Mucosa of descending colon (tissue), 3 donors: ENCODE data around the gene RNF19B. TPM values are rescaled to one million over a fixed set of nuclear protein-coding genes. Genes with fewer than 3 reads are reported as not detected.
A peak's percentile ranks its signal among the peaks of the same experiment; 100 is the strongest.
"Not testable (repeated sequence)": the region's sequence is repeated elsewhere in the genome, so short reads cannot be mapped to it uniquely, and the experiment has no call there.

Experiments used
- ATAC-seq: fragments of 200-7000 bp; cut with Tn5 transposase; one replicate; pipeline ENCODE4 v1.9.1; 2020; ENCODE audit warnings: mild to moderate bottlenecking, moderate library complexity
- DNase-seq, 3 donors: peaks; one replicate each; pipeline ENCODE4 v3.0.0-alpha.2; 2020
- H3K36me3 ChIP-seq: fragments of 200-600 bp; one replicate; pipeline ENCODE4 v1.8.0; 2021; ENCODE audit warnings: low read depth, mild to moderate bottlenecking
- H3K4me1 ChIP-seq: fragments of 200-600 bp; one replicate; pipeline ENCODE4 v1.8.0; 2021; ENCODE audit warnings: low read depth, mild to moderate bottlenecking
- H3K4me3 ChIP-seq: fragments of 200-600 bp; one replicate; pipeline ENCODE4 v1.8.0; 2021; ENCODE audit warnings: mild to moderate bottlenecking
- H3K9me3 ChIP-seq: fragments of 200-600 bp; one replicate; pipeline ENCODE4 v1.8.0; 2021; ENCODE audit warnings: mild to moderate bottlenecking
- intact Hi-C, 2 donors: fragments of 100-400 bp; cut with DNase I in 1 of 2; cut with micrococcal nuclease in 1 of 2; formaldehyde crosslinking; loops; one replicate each; pipeline versions ENCODE4 v1.11.0 to v1.11.1; 2022; cut with DNase I, micrococcal nuclease
- total RNA-seq, 3 donors: library from RNA; stranded (reverse); fragmentation: NEBNext Ultra II Directional in 2 of 3; extraction: Animal tissue kit (Norgen Biotek cat#: 25700) in 2 of 3; gene quantifications; one replicate each; pipeline versions ENCODE4 v1.2.1 to v1.2.4, GENCODE V29; 2021 to 2023
- TF ChIP-seq, protein P1 (sequence below): fragments of 200-600 bp; IDR thresholded peaks from one replicate; pipeline ENCODE4 v1.8.0; 2022; ENCODE audit warnings: antibody characterized with exemption, mild to moderate bottlenecking
- donor health status: DM: no; HTN: no; CAD: no; lungs with moderate emphysema.
- donor health status: DM: no; HTN: no; CAD: no.
- donor health status: DM: no; HTN: yes; CAD: no.

Gene RNF19B
- total RNA-seq, 3 donors from 2014 or later = 51.5 to 74.9 (median 68.0) TPM

DNA sequence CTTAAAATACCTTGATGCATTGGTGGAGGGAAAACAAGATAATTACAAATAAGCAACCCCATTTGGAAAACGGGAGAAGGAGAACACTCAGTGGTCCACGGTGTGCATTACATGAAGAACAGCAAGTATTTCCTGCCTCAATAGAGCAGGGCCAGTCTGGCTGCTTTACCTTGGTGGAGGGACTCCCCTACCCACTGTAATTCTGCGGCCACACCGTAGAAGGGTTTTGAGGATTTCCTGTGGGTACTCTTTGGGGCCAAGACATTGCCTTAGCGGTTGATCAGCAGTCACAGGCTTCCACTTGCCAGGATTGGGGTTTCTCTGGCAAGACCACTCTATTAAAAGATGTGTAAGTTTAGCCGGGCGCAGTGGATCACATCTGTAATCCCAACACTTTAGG, 47.1 kb downstream of the RNF19B start:
- no peak for ATAC-seq
- H3K9me3 ChIP-seq = no peaks in the 10 kb centered on the region
- intact Hi-C loops = no loop called here
- H3K4me1 ChIP-seq = peaks cover 24% of the 10 kb centered on the region
- TF ChIP-seq, protein P1, sequence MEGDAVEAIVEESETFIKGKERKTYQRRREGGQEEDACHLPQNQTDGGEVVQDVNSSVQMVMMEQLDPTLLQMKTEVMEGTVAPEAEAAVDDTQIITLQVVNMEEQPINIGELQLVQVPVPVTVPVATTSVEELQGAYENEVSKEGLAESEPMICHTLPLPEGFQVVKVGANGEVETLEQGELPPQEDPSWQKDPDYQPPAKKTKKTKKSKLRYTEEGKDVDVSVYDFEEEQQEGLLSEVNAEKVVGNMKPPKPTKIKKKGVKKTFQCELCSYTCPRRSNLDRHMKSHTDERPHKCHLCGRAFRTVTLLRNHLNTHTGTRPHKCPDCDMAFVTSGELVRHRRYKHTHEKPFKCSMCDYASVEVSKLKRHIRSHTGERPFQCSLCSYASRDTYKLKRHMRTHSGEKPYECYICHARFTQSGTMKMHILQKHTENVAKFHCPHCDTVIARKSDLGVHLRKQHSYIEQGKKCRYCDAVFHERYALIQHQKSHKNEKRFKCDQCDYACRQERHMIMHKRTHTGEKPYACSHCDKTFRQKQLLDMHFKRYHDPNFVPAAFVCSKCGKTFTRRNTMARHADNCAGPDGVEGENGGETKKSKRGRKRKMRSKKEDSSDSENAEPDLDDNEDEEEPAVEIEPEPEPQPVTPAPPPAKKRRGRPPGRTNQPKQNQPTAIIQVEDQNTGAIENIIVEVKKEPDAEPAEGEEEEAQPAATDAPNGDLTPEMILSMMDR = no peak
- DNase-seq = peak in 1 of 3 donors; percentile 22
- no peak overlapping the region for H3K4me3 ChIP-seq
- no peaks in the 10 kb centered on the region for H3K36me3 ChIP-seq

DNA sequence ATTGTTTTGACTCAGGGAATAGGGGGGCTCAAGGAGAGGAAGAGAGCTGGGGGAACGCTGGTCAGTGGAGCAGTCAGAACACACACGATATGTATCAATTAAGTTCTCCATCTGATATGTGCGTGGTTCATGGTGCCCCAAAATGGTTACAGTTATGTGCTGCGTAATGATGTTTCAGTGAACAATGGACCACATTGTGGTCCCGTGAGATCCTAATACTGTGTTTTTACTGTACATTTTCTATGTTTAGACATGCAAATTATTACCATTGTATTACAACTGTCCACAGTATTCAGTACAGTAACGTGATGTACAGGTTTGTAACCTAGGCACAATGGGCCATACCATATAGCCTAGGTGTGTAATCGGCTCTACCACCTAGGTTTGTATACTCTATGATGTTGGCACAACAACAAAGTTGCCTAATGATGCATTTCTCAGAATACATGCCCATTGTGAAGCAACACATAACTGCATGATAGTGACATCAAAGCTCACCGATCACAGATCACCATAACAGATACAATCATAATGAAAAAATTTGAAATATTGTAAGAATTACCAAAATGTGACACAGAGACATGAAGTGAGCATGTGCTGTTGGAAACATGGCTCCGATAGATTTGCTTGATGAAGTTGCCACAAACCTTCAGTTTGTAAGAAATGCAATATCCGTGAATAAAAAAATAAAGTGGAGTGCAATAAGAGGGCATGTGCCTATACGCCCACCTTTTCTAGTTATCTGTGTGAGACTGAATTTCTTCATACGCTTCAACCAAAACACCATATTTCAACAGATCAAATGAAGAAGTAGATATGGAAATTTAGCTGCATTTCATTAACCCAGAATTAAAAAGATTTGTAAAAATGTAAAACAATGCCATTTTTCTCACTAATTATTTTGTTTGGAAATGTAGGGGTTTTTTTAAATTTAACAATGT, 48.6 kb downstream of the RNF19B start:
- Histone ChIP-seq H3K4me1 (peaks cover 24% of the 10 kb centered on the region), H3K36me3 (no peaks in the 10 kb centered on the region), H3K9me3 (no peaks in the 10 kb centered on the region), H3K4me3 (no peak overlapping the region)
- ATAC-seq (no peak), DNase-seq (no peak)
- intact Hi-C loops = no loop called here
- TF ChIP-seq, protein P1 = no peak

DNA sequence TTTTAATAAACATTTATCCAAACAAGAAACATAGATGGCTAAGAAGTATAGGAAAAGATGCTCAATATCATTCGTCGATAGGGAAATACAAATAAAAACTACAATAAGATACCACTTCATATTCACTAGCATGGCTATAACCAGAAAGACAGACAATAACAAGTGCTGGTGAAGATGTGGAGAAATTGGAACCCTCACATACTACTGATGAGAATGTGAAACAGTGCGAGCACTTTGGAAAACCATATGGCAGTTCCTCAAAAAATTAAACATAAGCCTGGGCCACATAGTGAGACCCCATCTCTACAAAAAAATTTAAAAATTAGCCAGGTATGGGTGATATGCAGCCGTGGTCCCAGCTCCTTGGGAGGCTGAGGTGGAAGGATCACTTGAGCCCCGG, 54.3 kb downstream of the RNF19B start:
- intact Hi-C loops = no loop called here
- H3K4me1 ChIP-seq = peaks cover 10% of the 10 kb centered on the region
- H3K4me3 ChIP-seq = no peak overlapping the region
- TF ChIP-seq, protein P1 = no peak
- H3K9me3 ChIP-seq = no peaks in the 10 kb centered on the region
- no peaks in the 10 kb centered on the region for H3K36me3 ChIP-seq
- ATAC-seq = no peak
- no peak for DNase-seq

DNA sequence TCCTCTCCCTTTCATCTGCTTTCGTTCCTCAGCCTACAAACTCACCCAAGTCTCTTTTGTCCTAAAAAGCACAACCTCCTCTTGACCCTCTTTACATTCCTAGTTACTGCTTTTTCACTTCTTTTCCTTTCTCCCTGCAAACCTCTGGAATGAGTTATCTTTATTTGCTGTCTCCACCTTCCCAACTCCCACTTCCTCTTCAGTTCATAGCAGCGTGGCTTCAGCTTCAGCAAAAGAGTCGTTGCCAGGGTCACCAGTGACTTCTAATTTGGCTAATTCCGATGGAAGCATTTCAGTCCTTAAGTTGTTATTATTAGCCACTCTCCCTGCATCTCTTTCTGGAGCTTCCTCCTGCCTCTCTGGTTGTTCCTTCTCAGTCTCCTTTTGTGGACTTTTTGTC, 57.2 kb downstream of the RNF19B start:
- Histone ChIP-seq H3K36me3 (no peaks in the 10 kb centered on the region), H3K4me1 (peaks cover 15% of the 10 kb centered on the region), H3K4me3 (no peak overlapping the region), H3K9me3 (no peaks in the 10 kb centered on the region)
- TF ChIP-seq, protein P1 = no peak
- peak in 2 of 3 donors; percentile 35 to 61 for DNase-seq
- ATAC-seq = peak; percentile 30
- intact Hi-C loops = no loop called here

GRCh38 chr1:32906654-32907053, 58.0 kb downstream of the RNF19B start:
- TF ChIP-seq, protein P1 = no peak
- H3K9me3 ChIP-seq = no peaks in the 10 kb centered on the region
- intact Hi-C loops = no loop called here
- DNase-seq (peak in 1 of 3 donors; percentile 32), ATAC-seq (no peak)
- no peak overlapping the region for H3K4me3 ChIP-seq
- peaks cover 15% of the 10 kb centered on the region for H3K4me1 ChIP-seq
- H3K36me3 ChIP-seq = no peaks in the 10 kb centered on the region

GRCh38 chr1:32905588-32905987, 59.0 kb downstream of the RNF19B start:
- H3K36me3 ChIP-seq, intact Hi-C loops, H3K4me3 ChIP-seq, ATAC-seq, DNase-seq, H3K9me3 ChIP-seq: not testable (repeated sequence)
- H3K4me1 ChIP-seq = peaks cover 15% of the 10 kb centered on the region
